HG03378 (cell line): ENCODE data around the gene CHURC1.

Experiments
- ATAC-seq: cut with Tn5 transposase; IDR thresholded peaks from one replicate; pipeline ENCODE4 v1.9.1; 2021; ENCODE audit warnings: mild to moderate bottlenecking, moderate library complexity; ENCODE audit not compliant: unreplicated experiment

Gene CHURC1

GRCh38 chr14:64983439-64984310 is 69.4 kb downstream of the CHURC1 start:
- no peak for ATAC-seq
